ENCODE measurements around the gene INSIG2. TPM values are rescaled to one million over a fixed set of nuclear protein-coding genes. Genes with fewer than 3 reads are reported as not detected.

Gene INSIG2
- total and polyA plus RNA-seq, 2 of the 4 experiments (the other 2 are of a cell fraction), result 9.1 to 11.7 TPM

DNA sequence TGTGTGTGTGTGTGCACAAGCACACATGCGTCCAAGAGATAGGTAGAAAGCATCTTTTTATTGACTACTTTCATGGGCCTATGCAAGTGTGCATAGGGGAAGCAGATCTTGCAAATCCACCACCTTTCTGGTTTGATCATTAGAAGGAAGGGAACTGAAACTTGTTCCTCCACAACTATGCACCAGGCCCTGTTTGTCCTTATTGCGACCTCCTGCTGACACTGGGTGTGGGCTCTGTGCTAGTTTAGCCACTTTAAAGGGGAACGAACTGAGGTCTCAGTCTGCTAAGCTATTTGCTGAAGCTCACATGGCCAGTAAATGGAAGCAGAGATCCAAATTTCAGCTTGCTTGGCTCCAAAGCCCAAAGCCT lies 32.1 kb upstream of the INSIG2 start:
- H3K4me3 ChIP-seq (ENCODE audit: insufficient read depth, low read depth, low read length), result no peak overlapping the region
- POLR2A ChIA-PET (ENCODE audit: unreplicated experiment), result no interaction called here
- in situ Hi-C loops (cut with MboI; ENCODE audit: low sequenced_read_pairs), result no loop called here

More for the DNA sequence above, 32.1 kb upstream of the INSIG2 start:
- Histone ChIP-seq H3K4me2 (ENCODE audit: low read depth, low read length) (no peak overlapping the region), H2AK9ac (replicated peaks; ENCODE audit: low read depth, low read length, poor library complexity) (no peak overlapping the region), H4K20me1 (ENCODE audit: insufficient read depth, low read length) (no peaks in the 10 kb centered on the region), H3K27ac (ENCODE audit: insufficient read depth, low read length) (no peak overlapping the region), H3K27me3 (ENCODE audit: control insufficient read depth, insufficient read depth, low read length) (peaks cover 25% of the 10 kb centered on the region), H3K4ac (ENCODE audit: low read depth, low read length) (no peak overlapping the region), H2BK120ac (ENCODE audit: low read depth, low read length) (no peak overlapping the region), H3K9me1 (ENCODE audit: insufficient read depth, low read length) (no peaks in the 10 kb centered on the region), H3K14ac (replicated peaks; ENCODE audit: low read depth, low read length) (no peak overlapping the region), H3K36me3 (ENCODE audit: control insufficient read depth, insufficient read depth, low read length) (no peaks in the 10 kb centered on the region), H4K91ac (ENCODE audit: insufficient read depth, low read depth, low read length) (no peak overlapping the region), H2BK15ac (ENCODE audit: low read depth, low read length) (no peak overlapping the region), H4K5ac (ENCODE audit: low read depth, low read length) (no peak overlapping the region), H2AK5ac (ENCODE audit: low read depth, low read length) (no peak overlapping the region), H3K9ac (ENCODE audit: low read depth, low read length) (no peak overlapping the region), H3K79me1 (ENCODE audit: low read depth in 1 of 2, low read length in 2 of 2) (no peaks in the 10 kb centered on the region), H4K8ac (ENCODE audit: low read depth in 2 of 2, low read length in 2 of 2) (no peak overlapping the region), H2AFZ (replicated peaks; ENCODE audit: low read length, poor library complexity) (no peak overlapping the region), H3K4me1 (ENCODE audit: control insufficient read depth, insufficient read depth, low read length) (peaks cover 1% of the 10 kb centered on the region; the same call in 1 of the 2 replicates), H2BK20ac (ENCODE audit: low read depth, low read length) (no peak overlapping the region), H3K23ac (ENCODE audit: low read depth, low read length) (no peak overlapping the region), H3K9me3 (ENCODE audit: control insufficient read depth, insufficient read depth, low read length) (no peaks in the 10 kb centered on the region), H3K56ac (ENCODE audit: extremely low read depth, insufficient read depth, low read length) (no peak overlapping the region), H2BK5ac (ENCODE audit: low read depth, low read length, poor library complexity, severe bottlenecking) (no peak overlapping the region), H3K18ac (ENCODE audit: low read depth, low read length) (no peak overlapping the region)
- no peak for ATAC-seq (ENCODE audit: low read depth)
- intact Hi-C loops (cut with micrococcal nuclease) (no loop called here), dilution Hi-C loops (cut with HindIII; ENCODE audit: low sequenced_read_pairs, unreplicated experiment) (no loop called here)
- BruUV-seq (replicated peaks), result no TSS peak
- TF ChIP-seq FOS (IDR thresholded peaks at IDR 0.05; ENCODE audit: low read depth, low read length) (no peak), RFX5 (IDR thresholded peaks at IDR 0.05; ENCODE audit: low read depth, low read length) (no peak), BHLHE40 (IDR thresholded peaks at IDR 0.05; ENCODE audit: low read depth, low read length) (no peak), POLR2A (IDR thresholded peaks at IDR 0.05; ENCODE audit: low read depth, low read length) (no peak), MAFK (IDR thresholded peaks at IDR 0.05; ENCODE audit: low read depth, low read length) (no peak), RAD21 (IDR thresholded peaks at IDR 0.05; ENCODE audit: low read length) (no peak), SMC3 (IDR thresholded peaks at IDR 0.05; ENCODE audit: low read depth, low read length) (no peak), NFE2L2 (IDR thresholded peaks at IDR 0.05; ENCODE audit: low read depth, low read length) (no peak), CEBPB (IDR thresholded peaks at IDR 0.05; ENCODE audit: low read depth, low read length) (no peak), MXI1 (IDR thresholded peaks at IDR 0.05; ENCODE audit: borderline replicate concordance, low read depth, low read length) (no peak), MAZ (IDR thresholded peaks at IDR 0.05; ENCODE audit: borderline replicate concordance, low read depth, low read length) (no peak), CHD1 (IDR thresholded peaks at IDR 0.05; ENCODE audit: low read depth, low read length) (no peak), RCOR1 (IDR thresholded peaks at IDR 0.05; ENCODE audit: insufficient replicate concordance, low read length) (no peak)
- TF ChIP-seq, protein P1, sequence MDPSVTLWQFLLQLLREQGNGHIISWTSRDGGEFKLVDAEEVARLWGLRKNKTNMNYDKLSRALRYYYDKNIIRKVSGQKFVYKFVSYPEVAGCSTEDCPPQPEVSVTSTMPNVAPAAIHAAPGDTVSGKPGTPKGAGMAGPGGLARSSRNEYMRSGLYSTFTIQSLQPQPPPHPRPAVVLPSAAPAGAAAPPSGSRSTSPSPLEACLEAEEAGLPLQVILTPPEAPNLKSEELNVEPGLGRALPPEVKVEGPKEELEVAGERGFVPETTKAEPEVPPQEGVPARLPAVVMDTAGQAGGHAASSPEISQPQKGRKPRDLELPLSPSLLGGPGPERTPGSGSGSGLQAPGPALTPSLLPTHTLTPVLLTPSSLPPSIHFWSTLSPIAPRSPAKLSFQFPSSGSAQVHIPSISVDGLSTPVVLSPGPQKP (IDR thresholded peaks at IDR 0.05; ENCODE audit: borderline replicate concordance, low read depth, low read length), result no peak
- TF ChIP-seq, protein P2, sequence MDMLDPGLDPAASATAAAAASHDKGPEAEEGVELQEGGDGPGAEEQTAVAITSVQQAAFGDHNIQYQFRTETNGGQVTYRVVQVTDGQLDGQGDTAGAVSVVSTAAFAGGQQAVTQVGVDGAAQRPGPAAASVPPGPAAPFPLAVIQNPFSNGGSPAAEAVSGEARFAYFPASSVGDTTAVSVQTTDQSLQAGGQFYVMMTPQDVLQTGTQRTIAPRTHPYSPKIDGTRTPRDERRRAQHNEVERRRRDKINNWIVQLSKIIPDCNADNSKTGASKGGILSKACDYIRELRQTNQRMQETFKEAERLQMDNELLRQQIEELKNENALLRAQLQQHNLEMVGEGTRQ (IDR thresholded peaks at IDR 0.05; ENCODE audit: low read depth, low read length), result no peak
- TF ChIP-seq, protein P3, sequence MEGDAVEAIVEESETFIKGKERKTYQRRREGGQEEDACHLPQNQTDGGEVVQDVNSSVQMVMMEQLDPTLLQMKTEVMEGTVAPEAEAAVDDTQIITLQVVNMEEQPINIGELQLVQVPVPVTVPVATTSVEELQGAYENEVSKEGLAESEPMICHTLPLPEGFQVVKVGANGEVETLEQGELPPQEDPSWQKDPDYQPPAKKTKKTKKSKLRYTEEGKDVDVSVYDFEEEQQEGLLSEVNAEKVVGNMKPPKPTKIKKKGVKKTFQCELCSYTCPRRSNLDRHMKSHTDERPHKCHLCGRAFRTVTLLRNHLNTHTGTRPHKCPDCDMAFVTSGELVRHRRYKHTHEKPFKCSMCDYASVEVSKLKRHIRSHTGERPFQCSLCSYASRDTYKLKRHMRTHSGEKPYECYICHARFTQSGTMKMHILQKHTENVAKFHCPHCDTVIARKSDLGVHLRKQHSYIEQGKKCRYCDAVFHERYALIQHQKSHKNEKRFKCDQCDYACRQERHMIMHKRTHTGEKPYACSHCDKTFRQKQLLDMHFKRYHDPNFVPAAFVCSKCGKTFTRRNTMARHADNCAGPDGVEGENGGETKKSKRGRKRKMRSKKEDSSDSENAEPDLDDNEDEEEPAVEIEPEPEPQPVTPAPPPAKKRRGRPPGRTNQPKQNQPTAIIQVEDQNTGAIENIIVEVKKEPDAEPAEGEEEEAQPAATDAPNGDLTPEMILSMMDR (conservative IDR thresholded peaks at IDR 0.05; ENCODE audit: low read depth, low read length), result no peak
- CTCF ChIA-PET, result interaction anchor here (1.4 kb wide), 1 partner anchor 10 kb away, joined by 3 read pairs; no protein-coding TSS in a partner anchor
- no CpG with 5 or more reads among the region's 3 CpGs for WGBS, 2 experiments (ENCODE audit: extremely low coverage in 2 of 2, insufficient read length in 1 of 2)
- DNase-seq, result no peak
